HG03575 (cell line): ENCODE data around the gene TSPEAR.
"Not testable (repeated sequence)": the region's sequence is repeated elsewhere in the genome, so short reads cannot be mapped to it uniquely, and the experiment has no call there.

Experiments
- ATAC-seq: cut with Tn5 transposase; IDR thresholded peaks from one replicate; pipeline ENCODE4 v1.9.1; 2021; ENCODE audit not compliant: unreplicated experiment, insufficient number of reproducible peaks, low FRiP score; ENCODE audit errors: extremely low read depth

TSPEAR gene

GRCh38 chr21:44480200-44481053 lies 230.9 kb downstream of the TSPEAR start:
- ATAC-seq: no peak

GRCh38 chr21:44479556-44480199 lies 231.7 kb downstream of the TSPEAR start:
- not testable (repeated sequence) for ATAC-seq

- ATAC-seq: no peak
These were observed 232.6 kb downstream of the TSPEAR start for GRCh38 chr21:44478801-44479167.

- ATAC-seq: no peak
These were observed 233.1 kb downstream of the TSPEAR start for GRCh38 chr21:44478124-44478800.

GRCh38 chr21:44477712-44478111 lies 233.7 kb downstream of the TSPEAR start:
- no peak for ATAC-seq

GRCh38 chr21:44477131-44477530 lies 234.2 kb downstream of the TSPEAR start:
- ATAC-seq: no peak

GRCh38 chr21:44475266-44475845 lies 236.0 kb downstream of the TSPEAR start:
- ATAC-seq: no peak

GRCh38 chr21:44473915-44474555 lies 237.3 kb downstream of the TSPEAR start:
- ATAC-seq: no peak

GRCh38 chr21:44471996-44472395 lies 239.4 kb downstream of the TSPEAR start:
- ATAC-seq: no peak

- no peak for ATAC-seq
These were observed 240.0 kb downstream of the TSPEAR start for GRCh38 chr21:44471341-44471740.

- no peak for ATAC-seq
These were observed 243.5 kb downstream of the TSPEAR start for GRCh38 chr21:44467859-44468195.

GRCh38 chr21:44466996-44467858 lies 244.1 kb downstream of the TSPEAR start:
- no peak for ATAC-seq

- no peak for ATAC-seq
These were observed 244.9 kb downstream of the TSPEAR start for GRCh38 chr21:44466351-44466954.

- no peak for ATAC-seq
These were observed 247.0 kb downstream of the TSPEAR start for GRCh38 chr21:44464351-44464750.

- ATAC-seq: no peak
These were observed 247.6 kb downstream of the TSPEAR start for GRCh38 chr21:44463724-44464123.

- ATAC-seq: no peak
These were observed 248.6 kb downstream of the TSPEAR start for GRCh38 chr21:44462834-44463200.

- ATAC-seq: no peak
These were observed 249.1 kb downstream of the TSPEAR start for GRCh38 chr21:44462086-44462833.
